WTC11 (cell line): ENCODE results near the gene USP37. TPM values are rescaled to one million over a fixed set of nuclear protein-coding genes. Genes with fewer than 3 reads are reported as not detected.

Experiments used
- ATAC-seq: fragments of 200-7000 bp; cut with Tn5 transposase; 2 replicates; pipeline ENCODE4 v1.10.0; 2021; ENCODE audit warnings: mild to moderate bottlenecking, moderate library complexity
- CTCF ChIA-PET: fragments of 300-600 bp; sonication (Branson Sonifier 250); formaldehyde crosslinking; loops from one replicate; lab custom pipeline; 2021; ENCODE audit warnings: antibody characterized with exemption; lab: Charles Lee
- POLR2A ChIA-PET: fragments of 350-600 bp; sonication (Branson Sonifier 250); formaldehyde crosslinking; loops from one replicate; lab custom pipeline; 2021; ENCODE audit warnings: antibody characterized with exemption; lab: Charles Lee
- DNase-seq: peaks from one replicate; pipeline ENCODE4 v3.0.0; 2021; ENCODE audit warnings: low spot score
- H3K27ac Mint-ChIP-seq: 2 replicates; pipeline ENCODE4 v1.8.0; 2021; ENCODE audit warnings: mixed read lengths
- H3K27me3 Mint-ChIP-seq: 2 replicates; pipeline ENCODE4 v1.8.0; 2021; ENCODE audit warnings: low read depth, mild to moderate bottlenecking, moderate library complexity, mixed read lengths
- H3K36me3 Mint-ChIP-seq: 2 replicates; pipeline ENCODE4 v1.8.0; 2021; ENCODE audit warnings: mixed read lengths
- H3K4me1 Mint-ChIP-seq: 2 replicates; pipeline ENCODE4 v1.8.0; 2022; ENCODE audit warnings: mixed read lengths
- H3K4me3 Mint-ChIP-seq: 2 replicates; pipeline ENCODE4 v1.8.0; 2021; ENCODE audit warnings: mild to moderate bottlenecking, moderate library complexity, mixed read lengths
- H3K9me3 Mint-ChIP-seq: 2 replicates; pipeline ENCODE4 v1.8.0; 2021; ENCODE audit warnings: mixed read lengths
- AFF4 ChIP-seq: sonication (generic); formaldehyde crosslinking; IDR thresholded peaks from 2 replicates; pipeline ENCODE4 v1.8.1; 2023; ENCODE audit warnings: mild to moderate bottlenecking, missing genetic modification reagents, borderline replicate concordance
- AR ChIP-seq: fragments of 250-450 bp; sonication (Bioruptor Pico); IDR thresholded peaks from 2 replicates; pipeline ENCODE4 v1.9.0; 2021; ENCODE audit warnings: mild to moderate bottlenecking
- E2F1 ChIP-seq: sonication (generic); formaldehyde crosslinking; IDR thresholded peaks from 2 replicates; pipeline ENCODE4 v1.8.0; 2022; ENCODE audit warnings: mild to moderate bottlenecking, missing genetic modification reagents
- E2F4 ChIP-seq: sonication (generic); formaldehyde crosslinking; IDR thresholded peaks from 2 replicates; pipeline ENCODE4 v1.8.1; 2022; ENCODE audit warnings: low read depth, mild to moderate bottlenecking, moderate library complexity, missing genetic modification reagents, borderline replicate concordance
- ERG ChIP-seq: fragments of 250-450 bp; sonication (Bioruptor Pico); IDR thresholded peaks from 2 replicates; pipeline ENCODE4 v1.8.0; 2021; ENCODE audit warnings: mild to moderate bottlenecking
- JAZF1 ChIP-seq: fragments of 250-450 bp; sonication (Bioruptor Pico); IDR thresholded peaks from 2 replicates; pipeline ENCODE4 v1.9.0; 2021; ENCODE audit warnings: moderate library complexity, mild to moderate bottlenecking, inconsistent platforms
- NFATC4 ChIP-seq: fragments of 250-450 bp; sonication (Bioruptor Pico); IDR thresholded peaks from 2 replicates; pipeline ENCODE4 v1.9.0; 2021; ENCODE audit warnings: mild to moderate bottlenecking
- NFE2L1 ChIP-seq: sonication (generic); formaldehyde crosslinking; IDR thresholded peaks from 2 replicates; pipeline ENCODE4 v1.8.1; 2023; ENCODE audit warnings: missing genetic modification reagents
- SMAD3 ChIP-seq: sonication (generic); formaldehyde crosslinking; IDR thresholded peaks from 2 replicates; pipeline ENCODE4 v1.8.0; 2022; ENCODE audit warnings: missing genetic modification reagents, mild to moderate bottlenecking, borderline replicate concordance
- SP1 ChIP-seq: sonication (generic); formaldehyde crosslinking; conservative IDR thresholded peaks from 2 replicates; pipeline ENCODE4 v1.8.1; 2022; ENCODE audit warnings: missing genetic modification reagents
- ZNF219 ChIP-seq: sonication (generic); formaldehyde crosslinking; IDR thresholded peaks from 2 replicates; pipeline ENCODE4 v1.8.0; 2023; ENCODE audit warnings: missing genetic modification reagents, mild to moderate bottlenecking, borderline replicate concordance
- ZNF263 ChIP-seq: sonication (generic); formaldehyde crosslinking; IDR thresholded peaks from 2 replicates; pipeline ENCODE4 v1.8.1; 2022; ENCODE audit warnings: low read depth, mild to moderate bottlenecking, moderate library complexity, missing genetic modification reagents
- ZNF317 ChIP-seq: sonication (generic); formaldehyde crosslinking; IDR thresholded peaks from 2 replicates; pipeline ENCODE4 v1.8.1; 2023; ENCODE audit warnings: low read depth, mild to moderate bottlenecking, moderate library complexity, missing genetic modification reagents, borderline replicate concordance
- ZNF416 ChIP-seq: fragments of 250-450 bp; sonication (Bioruptor Pico); IDR thresholded peaks from 2 replicates; pipeline ENCODE4 v1.9.0; 2021; ENCODE audit warnings: mild to moderate bottlenecking, inconsistent platforms
- ZSCAN18 ChIP-seq: fragments of 250-450 bp; sonication (Bioruptor Pico); IDR thresholded peaks from 2 replicates; pipeline ENCODE4 v2.1.2; 2022; ENCODE audit warnings: mild to moderate bottlenecking, moderate library complexity
- total RNA-seq: library from RNA; stranded (reverse); gene quantifications from 3 replicates; pipeline ENCODE4 v1.2.3, GENCODE V29; 2021

Gene USP37
- total RNA-seq, 1 experiment from 2014 or later = 21.6 TPM

GRCh38 chr2:218564056-218564455 is 4.1 kb downstream of the USP37 start:
- no peak overlapping the region for H3K4me3 Mint-ChIP-seq
- POLR2A ChIA-PET = no interaction called here

GRCh38 chr2:218558986-218559385 is 9.2 kb downstream of the USP37 start:
- Mint-ChIP-seq H3K27me3 (no peaks in the 10 kb centered on the region), H3K4me3 (no peak overlapping the region), H3K27ac (peak overlapping the region; percentile 31; the same call in 1 of the 2 replicates), H3K36me3 (peaks cover 53% of the 10 kb centered on the region), H3K9me3 (no peaks in the 10 kb centered on the region), H3K4me1 (peaks cover 19% of the 10 kb centered on the region)
- no peak for TF ChIP-seq NFE2L1 (CRISPR knock-in tag)
- DNase-seq (no peak), ATAC-seq (no peak)
- ChIA-PET CTCF (no interaction called here), POLR2A (no interaction called here)

More at GRCh38 chr2:218564056-218564455, 4.1 kb downstream of the USP37 start:
- no peak for TF ChIP-seq ZNF317 (CRISPR knock-in tag)
- TF ChIP-seq E2F1 (CRISPR knock-in tag) = no peak
- TF ChIP-seq ZNF219 = no peak
- TF ChIP-seq SMAD3 (CRISPR knock-in tag) = no peak
- no peak for TF ChIP-seq ERG (CRISPR knock-in tag)
- no peak for TF ChIP-seq ZNF416 (CRISPR knock-in tag)
- no peak for TF ChIP-seq JAZF1 (CRISPR knock-in tag)
- Mint-ChIP-seq H3K27me3 (no peaks in the 10 kb centered on the region), H3K36me3 (peaks cover 37% of the 10 kb centered on the region), H3K9me3 (no peaks in the 10 kb centered on the region), H3K4me1 (peaks cover 17% of the 10 kb centered on the region), H3K27ac (no peak overlapping the region; the same call in 1 of the 2 replicates)
- no peak for DNase-seq
- CTCF ChIA-PET = no interaction called here
- no peak for ATAC-seq

GRCh38 chr2:218557941-218558340 is 10.2 kb downstream of the USP37 start:
- Mint-ChIP-seq H3K36me3 (peaks cover 62% of the 10 kb centered on the region), H3K4me3 (no peak overlapping the region), H3K27ac (no peak overlapping the region), H3K4me1 (peaks cover 19% of the 10 kb centered on the region), H3K9me3 (peaks cover 5% of the 10 kb centered on the region)
- DNase-seq = no peak
- no peak for TF ChIP-seq NFATC4
- no peak for TF ChIP-seq NFE2L1 (CRISPR knock-in tag)
- TF ChIP-seq E2F1 (CRISPR knock-in tag) = no peak
- TF ChIP-seq ZSCAN18 (CRISPR knock-in tag) = no peak
- TF ChIP-seq ZNF263 (CRISPR knock-in tag) = no peak
- TF ChIP-seq SP1 (CRISPR knock-in tag) = no peak
- TF ChIP-seq AR (CRISPR knock-in tag) = no peak
- TF ChIP-seq AFF4 = no peak
- TF ChIP-seq E2F4 (CRISPR knock-in tag) = no peak
- TF ChIP-seq, all 79 proteins: peak for 0
- no peaks in the 10 kb centered on the region for H3K27me3 Mint-ChIP-seq
- ChIA-PET POLR2A (no interaction called here), CTCF (no interaction called here)
- no peak for ATAC-seq
